ENCODE measurements around the gene TCF12.

Gene TCF12

DNA sequence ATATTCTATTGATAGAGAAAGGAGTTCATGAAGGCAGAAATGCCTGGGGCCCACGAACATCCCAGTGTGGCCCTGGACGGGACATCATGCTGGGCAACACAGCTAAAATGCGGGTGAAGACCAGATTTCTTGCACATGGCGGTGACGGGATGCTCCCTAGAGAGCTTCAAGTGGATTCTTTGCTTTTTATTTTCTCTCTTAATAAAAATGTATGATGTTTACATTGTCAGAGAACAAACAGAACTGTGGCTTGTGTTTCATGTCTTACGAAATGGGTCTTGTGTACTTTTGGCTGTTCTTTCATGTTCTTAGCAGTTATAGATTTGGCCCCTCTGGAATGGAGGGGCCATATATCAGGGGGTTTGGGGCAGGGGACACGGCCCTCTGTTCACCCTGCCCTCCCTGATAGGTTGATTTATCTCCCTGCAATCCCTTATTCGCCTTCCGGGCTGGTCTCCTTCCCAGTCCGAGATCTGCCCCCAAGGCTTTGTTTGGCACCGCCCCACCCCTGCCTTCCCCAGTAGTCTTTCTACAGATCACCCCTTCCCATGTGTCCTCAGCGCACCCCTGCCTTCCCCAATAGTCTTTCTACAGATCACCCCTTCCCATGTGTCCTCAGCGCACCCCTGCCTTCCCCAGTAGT, 389.2 kb downstream of the TCF12 start:
- DNase-seq, result no peak

- DNase-seq, result no peak
Observed at GRCh38 chr15:57308170-57308545, 389.7 kb downstream of the TCF12 start.

- no peak for DNase-seq
Observed at GRCh38 chr15:57309856-57310760, 391.7 kb downstream of the TCF12 start.

- DNase-seq, result no peak
Observed at GRCh38 chr15:57310876-57311275, 392.4 kb downstream of the TCF12 start.

DNA sequence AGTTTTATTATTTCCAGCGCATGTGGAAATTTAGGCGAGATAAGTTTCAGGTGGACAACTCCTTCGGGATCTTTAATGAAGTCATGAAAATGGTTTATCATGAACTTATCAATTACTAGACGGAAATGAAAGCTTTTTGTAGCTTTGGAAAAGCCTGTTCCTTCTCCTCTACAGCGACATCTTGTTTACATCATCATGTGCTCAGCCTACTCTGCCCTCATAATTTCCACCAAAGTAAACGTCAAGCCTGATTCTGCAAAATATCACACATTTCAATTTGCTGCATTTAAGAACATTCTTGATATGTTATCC, 393.5 kb downstream of the TCF12 start:
- no peak for DNase-seq

GRCh38 chr15:57312318-57313133, 394.1 kb downstream of the TCF12 start:
- DNase-seq, result no peak

GRCh38 chr15:57313134-57313483, 394.7 kb downstream of the TCF12 start:
- no peak for DNase-seq

GRCh38 chr15:57314221-57314620, 395.8 kb downstream of the TCF12 start:
- no peak for DNase-seq

GRCh38 chr15:57316451-57316850, 398.0 kb downstream of the TCF12 start:
- DNase-seq, result no peak

GRCh38 chr15:57319226-57319918, 400.9 kb downstream of the TCF12 start:
- no peak for DNase-seq

DNA sequence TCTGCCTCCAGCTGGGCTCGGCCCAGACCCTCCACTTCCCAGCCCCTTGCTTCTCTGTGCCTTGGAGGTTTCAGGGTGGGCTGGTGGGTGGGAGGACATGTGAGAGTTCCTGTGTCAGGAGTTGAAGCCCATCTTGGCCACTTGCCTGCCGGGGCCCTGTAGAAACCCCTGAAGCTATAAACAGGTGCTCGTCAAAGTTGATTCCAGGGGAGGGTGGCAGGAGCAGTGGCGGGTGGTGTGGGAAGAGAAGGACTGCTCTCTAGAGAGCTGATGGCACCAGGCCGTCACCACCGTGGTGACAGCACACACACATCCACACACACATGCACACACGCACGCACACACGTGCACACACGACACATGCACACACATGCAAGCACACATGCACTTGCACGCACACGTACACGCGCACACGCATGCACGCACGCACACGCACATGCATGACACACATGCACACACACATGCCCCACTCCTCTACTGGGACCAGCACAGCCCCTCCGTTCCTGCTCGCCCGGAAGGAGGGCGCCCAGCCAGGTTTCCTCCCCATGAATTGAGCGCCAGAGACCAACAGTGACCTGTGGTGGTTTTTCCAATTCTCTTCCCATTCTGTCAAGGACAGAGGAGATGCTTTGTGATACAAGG, 401.6 kb downstream of the TCF12 start:
- no peak for DNase-seq

- DNase-seq, result no peak
Observed at GRCh38 chr15:57320631-57321220, 402.3 kb downstream of the TCF12 start.

- DNase-seq, result no peak
Observed at GRCh38 chr15:57321485-57321884, 403.0 kb downstream of the TCF12 start.

DNA sequence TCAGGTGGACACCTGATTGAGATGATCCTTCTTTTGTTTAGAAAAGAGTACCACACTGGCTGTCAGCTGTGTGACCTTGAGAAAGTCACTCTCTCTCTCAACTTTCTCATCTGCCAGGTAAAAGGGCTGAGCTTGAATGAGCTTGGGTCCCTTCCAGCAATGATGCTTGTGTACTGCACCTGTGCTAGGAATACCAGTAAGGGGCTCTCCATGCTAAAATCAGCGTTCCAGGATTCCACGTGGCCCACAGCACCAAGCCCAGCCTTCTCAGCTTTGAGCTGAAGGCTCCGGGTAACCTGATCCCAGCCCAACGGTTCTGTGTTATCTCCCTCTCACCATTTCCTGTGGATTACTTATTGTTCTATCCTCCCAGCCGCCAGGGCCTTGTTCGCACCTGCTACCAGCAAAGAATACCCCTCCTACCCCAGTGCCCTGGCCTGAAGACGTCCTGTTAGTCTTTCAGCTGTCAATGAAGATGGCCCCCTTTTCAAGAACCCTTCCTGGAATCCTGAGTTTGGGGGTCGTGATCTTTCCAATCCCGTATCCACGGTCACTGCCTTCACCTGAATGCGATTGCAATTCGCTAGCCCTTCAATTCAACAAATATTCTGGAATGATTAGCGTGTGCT, 403.6 kb downstream of the TCF12 start:
- no peak for DNase-seq

- DNase-seq, result no peak
Observed at GRCh38 chr15:57322602-57323250, 404.3 kb downstream of the TCF12 start.

DNA sequence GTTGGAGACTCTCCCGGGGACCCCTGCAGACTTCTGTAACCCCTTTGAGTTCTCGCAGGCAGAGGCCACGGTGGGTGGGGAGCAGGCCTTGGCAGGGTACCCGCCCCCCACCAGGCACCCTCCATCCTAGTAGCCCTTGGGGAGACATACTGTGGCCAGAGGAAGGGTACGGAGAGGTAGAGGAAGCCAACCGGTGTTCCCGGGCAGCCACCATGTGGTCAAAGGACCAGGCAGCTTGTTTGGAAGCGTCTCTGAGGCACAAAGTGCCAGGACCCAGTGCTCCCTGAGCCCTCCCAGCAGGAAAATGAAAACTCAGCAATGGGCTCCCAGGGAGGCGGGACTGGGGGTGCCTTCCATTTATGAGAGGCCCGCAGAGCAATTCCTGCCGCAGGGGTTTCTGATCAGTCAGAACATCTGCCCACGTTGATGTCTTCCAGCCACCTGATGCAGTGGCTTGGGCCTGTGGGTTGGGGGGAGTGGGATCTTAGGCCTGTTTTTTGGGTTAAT, 404.9 kb downstream of the TCF12 start:
- DNase-seq, result no peak

DNA sequence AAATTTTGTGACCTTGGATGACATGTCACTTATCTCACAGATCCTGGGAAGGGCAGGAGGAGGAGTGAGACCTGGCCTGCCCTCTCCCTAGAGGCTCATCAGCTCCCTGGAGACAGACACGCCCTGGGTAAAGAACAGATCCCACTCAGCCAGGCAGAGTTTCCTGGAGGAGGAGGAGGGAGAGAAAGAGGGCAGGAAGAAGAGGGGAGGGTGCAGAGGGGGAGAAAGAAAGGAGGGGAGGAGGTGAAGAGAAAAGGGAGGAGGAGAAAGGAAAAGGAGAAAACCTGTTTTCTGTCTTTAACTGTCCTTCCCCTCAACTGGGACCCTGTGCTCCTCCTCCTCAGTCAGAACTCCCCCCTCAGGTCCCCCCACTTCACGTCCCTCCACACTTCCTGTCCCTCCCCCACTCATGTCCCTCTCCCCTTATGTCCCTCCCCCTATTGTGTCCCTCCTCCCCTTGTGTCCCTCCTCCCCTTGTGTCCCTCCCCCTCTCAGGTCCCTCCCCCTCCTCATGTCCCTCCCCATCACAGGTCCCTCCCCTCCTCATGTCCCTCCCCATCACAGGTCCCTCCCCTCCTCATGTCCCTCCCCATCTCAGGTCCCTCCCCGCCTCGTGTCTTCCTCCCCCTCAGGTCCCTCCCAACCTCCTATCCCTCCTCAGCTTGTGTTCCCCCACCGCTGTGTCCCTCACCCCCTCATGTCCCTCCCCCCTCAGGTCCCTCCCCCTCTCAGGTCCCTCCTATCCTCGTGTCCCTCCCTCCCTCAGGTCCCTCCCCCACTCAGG, 405.6 kb downstream of the TCF12 start:
- peak; percentile 12 for DNase-seq

DNA sequence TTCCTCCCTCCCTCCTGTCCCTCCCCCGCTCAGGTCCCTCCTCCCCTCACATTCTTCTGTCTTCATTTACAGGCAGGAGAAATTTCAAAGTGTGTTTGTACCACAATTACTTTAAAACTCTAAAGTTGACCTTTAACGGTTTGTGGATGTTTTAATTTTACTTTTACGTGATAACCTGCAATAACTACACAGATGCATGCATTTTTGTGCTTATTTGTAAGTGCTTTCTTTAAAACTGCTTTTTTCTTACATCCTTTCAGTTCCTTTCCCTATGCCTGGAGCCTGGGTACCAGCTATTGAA, 406.1 kb downstream of the TCF12 start:
- DNase-seq, result no peak

DNA sequence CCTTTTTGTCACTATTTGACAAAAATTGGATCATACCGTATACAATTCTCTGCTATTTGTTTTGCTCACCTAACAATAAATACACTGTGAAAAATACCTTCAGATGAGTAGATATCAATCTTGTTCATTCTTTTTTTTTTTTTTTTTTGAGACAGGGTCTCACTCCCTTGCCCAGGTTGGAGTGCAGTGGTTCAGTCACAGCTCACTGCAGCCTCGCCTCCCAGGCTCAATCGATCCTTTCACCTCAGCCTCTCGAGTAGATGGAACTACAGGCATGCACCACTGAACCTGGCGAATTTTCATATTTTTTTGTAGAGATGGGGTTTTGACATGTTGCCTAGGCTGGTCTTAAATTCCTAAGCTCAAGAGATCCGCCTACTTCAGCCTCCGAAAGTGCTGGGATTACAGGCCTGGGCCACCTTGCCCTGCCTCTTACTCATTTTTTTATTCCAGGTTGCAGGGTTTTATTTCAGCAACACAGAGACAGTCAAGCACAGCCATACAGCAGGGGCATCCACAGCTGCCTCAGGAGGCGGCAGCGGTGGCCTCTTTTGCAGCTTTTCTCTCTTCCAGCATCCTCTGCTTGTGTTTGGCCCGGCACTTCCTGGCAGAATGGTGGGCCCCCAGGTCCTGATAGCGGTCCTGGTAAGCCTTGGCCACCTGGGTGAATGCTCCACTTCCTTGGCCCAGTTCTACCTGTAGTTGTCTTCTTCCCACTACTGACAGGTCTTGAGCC, 406.7 kb downstream of the TCF12 start:
- DNase-seq, result no peak

DNA sequence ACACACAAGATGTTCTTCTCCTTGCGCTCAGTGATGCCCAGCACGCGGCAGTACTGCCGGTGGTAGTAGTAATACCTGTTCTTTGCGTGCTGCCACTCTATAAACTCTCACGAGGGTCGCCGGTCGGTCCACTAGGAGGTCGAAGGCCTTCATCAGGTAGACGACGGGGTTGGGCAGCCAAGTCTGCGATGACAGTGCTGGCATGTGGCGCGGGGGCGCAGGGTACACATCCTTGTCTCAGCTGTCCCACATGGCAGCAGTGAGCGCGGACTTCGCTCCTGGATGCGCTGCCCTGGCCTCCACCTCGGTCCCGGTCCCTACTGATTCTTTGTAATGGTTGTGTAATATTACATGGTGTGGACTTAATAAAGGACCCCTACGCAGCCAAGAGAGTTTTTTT, 407.8 kb downstream of the TCF12 start:
- no peak for DNase-seq
